HG03135 (cell line): Measurements from ENCODE around the gene ZNF311.
"Not testable (repeated sequence)": the region's sequence is repeated elsewhere in the genome, so short reads cannot be mapped to it uniquely, and the experiment has no call there.

Experiments used
- ATAC-seq: cut with Tn5 transposase; IDR thresholded peaks from one replicate; pipeline ENCODE4 v1.9.1; 2021; ENCODE audit warnings: mild to moderate bottlenecking, moderate library complexity; ENCODE audit not compliant: unreplicated experiment

Gene ZNF311

DNA sequence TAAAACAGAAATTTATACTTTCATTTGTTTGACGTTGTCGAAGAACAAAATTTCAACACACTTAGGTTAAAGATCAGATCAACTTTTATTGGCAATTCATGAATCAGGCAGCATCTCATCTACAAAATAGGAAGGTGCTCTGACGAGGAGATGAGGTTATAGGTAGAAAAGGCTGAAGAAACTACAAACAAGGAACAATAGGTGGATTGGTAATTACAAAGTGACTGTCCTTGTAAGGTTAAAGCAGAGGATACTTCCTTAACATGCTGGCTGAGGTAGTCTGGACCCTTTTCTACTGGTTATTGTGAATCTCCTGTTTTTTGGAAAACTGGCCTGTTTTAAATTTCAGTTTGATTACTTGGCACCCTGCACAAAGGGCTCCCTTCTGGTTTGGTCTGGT lies 48.8 kb downstream of the ZNF311 start:
- no peak for ATAC-seq

DNA sequence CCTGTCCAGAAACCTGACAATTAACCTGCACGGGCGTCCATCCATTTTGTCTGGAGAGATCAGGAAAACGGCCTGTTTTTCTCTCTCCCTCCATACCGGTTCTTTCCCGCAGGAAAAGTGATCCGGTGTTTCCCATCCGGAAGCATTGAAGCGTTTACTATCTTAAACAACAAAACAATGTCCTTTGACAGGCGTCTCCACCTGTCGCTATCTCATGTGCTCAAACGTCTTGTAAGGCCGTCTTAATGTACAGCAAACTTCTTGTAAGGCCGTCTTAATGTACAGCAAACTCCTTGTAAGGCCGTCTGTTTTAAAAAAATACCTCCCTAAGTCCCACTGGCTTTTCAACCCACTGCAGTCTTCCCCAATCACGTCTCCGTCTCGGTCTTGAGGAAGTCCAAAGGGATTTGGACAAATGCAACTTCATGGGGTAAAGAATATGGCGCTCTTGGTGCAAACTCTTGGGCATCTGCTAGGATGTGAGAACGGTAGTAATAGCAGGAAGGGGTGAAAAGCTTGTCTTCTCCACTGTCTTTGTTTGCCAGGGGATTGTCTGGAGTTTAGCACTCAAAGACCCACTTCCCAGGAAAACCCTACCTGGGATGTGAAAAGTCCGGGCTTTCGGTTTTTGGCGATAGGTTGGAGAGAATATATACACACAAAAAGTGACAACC lies 51.4 kb downstream of the ZNF311 start:
- ATAC-seq, result no peak

- ATAC-seq, result peak; percentile 67
These were observed 52.0 kb downstream of the ZNF311 start for GRCh38 chr6:28953039-28953584.

- not testable (repeated sequence) for ATAC-seq
These were observed 55.4 kb downstream of the ZNF311 start for GRCh38 chr6:28949656-28950195.

DNA sequence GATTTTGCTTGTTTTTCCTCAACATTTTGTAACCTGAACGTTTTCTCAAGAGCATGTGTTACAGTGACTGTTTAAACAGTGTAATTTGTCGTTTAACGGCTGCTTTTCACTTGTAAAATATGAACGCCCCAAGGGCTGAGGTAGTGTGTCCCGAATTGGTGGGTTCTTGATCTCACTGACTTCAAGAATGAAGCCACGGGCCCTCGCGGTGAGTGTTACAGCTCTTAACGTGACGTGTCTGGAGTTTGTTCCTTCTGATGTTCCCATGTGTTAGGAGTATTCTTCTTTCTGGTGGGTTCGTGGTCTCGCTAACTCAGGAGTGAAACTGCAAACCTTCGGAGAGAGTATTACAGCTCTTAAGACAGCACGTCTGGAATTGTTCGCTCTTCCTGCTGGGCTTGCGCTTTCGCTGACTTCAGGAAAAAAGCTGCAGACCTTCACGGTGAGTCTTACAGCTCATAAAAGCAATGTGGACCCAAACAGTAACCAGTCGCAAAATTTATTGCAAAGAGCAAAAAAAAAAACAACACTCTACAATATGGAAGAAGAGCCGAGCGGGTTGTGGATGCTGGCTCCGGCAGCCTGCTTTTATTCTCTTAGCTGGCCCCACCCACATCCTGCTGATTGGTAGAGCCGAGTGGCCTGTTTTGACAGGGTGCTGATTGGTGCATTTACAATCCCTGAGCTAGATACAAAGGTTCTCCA lies 56.2 kb downstream of the ZNF311 start:
- no peak for ATAC-seq

- no peak for ATAC-seq
These were observed 57.3 kb downstream of the ZNF311 start for GRCh38 chr6:28947831-28948270.

GRCh38 chr6:28947067-28947765 lies 57.9 kb downstream of the ZNF311 start:
- no peak for ATAC-seq

DNA sequence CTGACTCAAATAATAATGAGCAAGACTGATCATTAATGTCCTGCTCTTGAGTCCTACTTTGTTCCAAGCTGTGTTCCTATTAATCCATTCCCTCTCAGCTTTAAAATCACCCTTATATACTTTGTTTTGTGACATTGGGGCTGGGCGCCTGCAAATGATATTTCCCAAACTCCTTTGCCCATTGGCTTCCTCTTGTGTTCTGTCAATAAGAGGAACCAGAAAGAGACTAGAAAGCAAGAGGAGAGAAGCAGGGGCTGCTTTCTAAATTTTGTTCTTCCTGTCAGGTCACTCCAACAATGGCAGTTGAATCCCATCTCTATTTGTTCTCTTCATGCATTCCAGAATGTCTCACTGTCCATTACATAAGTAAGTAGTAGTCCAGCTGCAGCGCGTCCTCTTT lies 59.8 kb downstream of the ZNF311 start:
- no peak for ATAC-seq
